GM23248 (cell line): ENCODE data around the gene FAM168A.

Experiments
- EZH2 ChIP-seq: fragments of 200-600 bp; sonication (generic); IDR thresholded peaks from 2 replicates; pipeline ENCODE4 v1.6.1; 2018; ENCODE audit warnings: antibody characterized with exemption, mild to moderate bottlenecking; ENCODE audit not compliant: insufficient read depth, poor library complexity, severe bottlenecking
- EZH2phosphoT487 ChIP-seq: fragments of 200-600 bp; sonication (generic); IDR thresholded peaks from 2 replicates; pipeline ENCODE4 v1.6.1; 2018; ENCODE audit warnings: antibody characterized with exemption, moderate library complexity, mild to moderate bottlenecking, low read depth; ENCODE audit not compliant: insufficient read depth

DNA sequence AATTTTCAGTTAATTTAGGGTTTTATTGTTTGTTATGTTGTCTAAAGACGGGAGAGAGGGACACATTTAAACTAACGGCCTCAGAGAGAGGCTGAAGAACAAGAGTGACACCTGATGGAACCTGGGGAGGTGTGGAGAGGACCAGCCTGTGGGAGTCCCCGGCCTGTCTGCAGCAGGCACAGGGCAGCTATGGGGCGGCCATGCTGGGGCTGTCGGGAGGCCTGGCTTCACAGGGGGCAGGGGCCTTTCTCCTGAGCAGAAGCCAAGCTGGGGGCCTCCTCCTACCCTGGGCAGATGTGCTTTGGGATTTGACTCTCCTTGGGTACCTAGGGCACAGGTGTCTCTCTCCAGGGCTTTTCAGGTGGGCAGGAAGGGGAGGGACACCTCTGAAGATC lies 199.8 kb downstream of the FAM168A start:
- TF ChIP-seq EZH2 (no peak), EZH2phosphoT487 (no peak)
